HEK293 (cell line): ENCODE measurements around the gene CDYL2.

Experiments used
- CTCF ChIA-PET: fragments of 350-600 bp; formaldehyde crosslinking; extraction: SDS; loops from one replicate; lab custom pipeline; 2021; ENCODE audit warnings: antibody characterized with exemption; lab: Yijun Ruan, JAX
- POLR2A ChIA-PET: fragments of 300-600 bp; formaldehyde crosslinking; extraction: SDS; loops from one replicate; lab custom pipeline; 2020; ENCODE audit warnings: antibody characterized with exemption, inconsistent platforms; lab: Yijun Ruan, JAX
- H3K27ac ChIP-seq: fragments of 200-500 bp; sonication (Bioruptor generic); 2 replicates; pipeline ENCODE4 v1.5.1; 2014; ENCODE audit warnings: low read depth, low read length, control low read depth, inconsistent platforms; ENCODE audit errors: extremely low read depth
- H3K36me3 ChIP-seq, 2 experiments: fragments of 200-500 bp in 1 of 2; sonication (Bioruptor generic) in 1 of 2; 1 replicate in 1 of 2; 2 replicates in 1 of 2; pipeline ENCODE4 v1.5.1; 2014 to 2017; ENCODE audit warnings: inconsistent platforms in 2 of 2, low read length in 2 of 2; ENCODE audit not compliant: control insufficient read depth in 2 of 2, insufficient read depth in 1 of 2
- H3K4me1 ChIP-seq: fragments of 200-500 bp; sonication (Bioruptor generic); 2 replicates; pipeline ENCODE4 v1.5.1; 2014; ENCODE audit warnings: mild to moderate bottlenecking, low read length, inconsistent platforms; ENCODE audit not compliant: control insufficient read depth, insufficient read depth
- H3K4me3 ChIP-seq: 2 replicates; pipeline ENCODE4 v1.5.1; 2011; ENCODE audit warnings: low read depth, mild to moderate bottlenecking, control low read depth, low read length, moderate library complexity
- H3K9me3 ChIP-seq: fragments of 200-500 bp; sonication (Bioruptor generic); 2 replicates; pipeline ENCODE4 v1.5.1; 2014; ENCODE audit warnings: low read depth, low read length, inconsistent platforms; ENCODE audit not compliant: control insufficient read depth, insufficient read depth
- BCL11A ChIP-seq: fragments of 450-650 bp; formaldehyde crosslinking; IDR thresholded peaks from 2 replicates; pipeline ENCODE4 v1.5.1; 2016; ENCODE audit warnings: low read depth, missing biosample characterization, missing genetic modification characterization
- INSM2 ChIP-seq: fragments of 450-650 bp; formaldehyde crosslinking; IDR thresholded peaks from 2 replicates; pipeline ENCODE4 v1.5.1; 2016; ENCODE audit warnings: missing biosample characterization, missing genetic modification characterization
- PRDM10 ChIP-seq: fragments of 450-650 bp; formaldehyde crosslinking; IDR thresholded peaks from 2 replicates; pipeline ENCODE4 v1.5.1; 2016; ENCODE audit warnings: missing biosample characterization, missing genetic modification characterization
- PRDM4 ChIP-seq: fragments of 450-650 bp; formaldehyde crosslinking; IDR thresholded peaks from 2 replicates; pipeline ENCODE4 v1.5.1; 2017; ENCODE audit warnings: missing biosample characterization, missing genetic modification characterization
- SCRT2 ChIP-seq: fragments of 450-650 bp; formaldehyde crosslinking; IDR thresholded peaks from 2 replicates; pipeline ENCODE4 v1.5.1; 2016; ENCODE audit warnings: missing biosample characterization, missing genetic modification characterization
- YY1 ChIP-seq: fragments of 450-650 bp; formaldehyde crosslinking; IDR thresholded peaks from 2 replicates; pipeline ENCODE4 v1.5.1; 2018; ENCODE audit warnings: missing biosample characterization, missing genetic modification characterization
- ZBTB48 ChIP-seq: fragments of 450-650 bp; formaldehyde crosslinking; IDR thresholded peaks from 2 replicates; pipeline ENCODE4 v1.5.1; 2016; ENCODE audit warnings: missing biosample characterization, missing genetic modification characterization
- ZFP41 ChIP-seq: fragments of 450-650 bp; formaldehyde crosslinking; IDR thresholded peaks from 2 replicates; pipeline ENCODE4 v1.5.1; 2016; ENCODE audit warnings: missing biosample characterization, missing genetic modification characterization, borderline replicate concordance
- ZNF18 ChIP-seq: fragments of 450-650 bp; formaldehyde crosslinking; IDR thresholded peaks from 2 replicates; pipeline ENCODE4 v1.5.1; 2016; ENCODE audit warnings: missing biosample characterization, missing genetic modification characterization
- ZNF2 ChIP-seq: fragments of 450-650 bp; formaldehyde crosslinking; IDR thresholded peaks from 2 replicates; pipeline ENCODE4 v1.5.1; 2016; ENCODE audit warnings: missing biosample characterization, missing genetic modification characterization
- ZNF24 ChIP-seq: fragments of 450-650 bp; formaldehyde crosslinking; IDR thresholded peaks from 2 replicates; pipeline ENCODE4 v1.5.1; 2016; ENCODE audit warnings: missing biosample characterization, missing genetic modification characterization
- ZNF37A ChIP-seq: fragments of 450-650 bp; IDR thresholded peaks from 2 replicates; pipeline ENCODE4 v1.5.1; 2018; ENCODE audit warnings: missing biosample characterization, missing genetic modification characterization
- ZNF416 ChIP-seq: fragments of 450-650 bp; formaldehyde crosslinking; IDR thresholded peaks from 2 replicates; pipeline ENCODE4 v1.5.1; 2016; ENCODE audit warnings: missing biosample characterization, missing genetic modification characterization
- ZNF423 ChIP-seq: fragments of 450-650 bp; formaldehyde crosslinking; IDR thresholded peaks from 2 replicates; pipeline ENCODE4 v1.5.1; 2016; ENCODE audit warnings: missing biosample characterization, missing genetic modification characterization
- ZNF514 ChIP-seq: fragments of 450-650 bp; formaldehyde crosslinking; IDR thresholded peaks from 2 replicates; pipeline ENCODE4 v1.5.1; 2016; ENCODE audit warnings: missing biosample characterization, missing genetic modification characterization
- ZNF830 ChIP-seq: fragments of 450-650 bp; IDR thresholded peaks from 2 replicates; pipeline ENCODE4 v1.5.0; 2018; ENCODE audit warnings: missing biosample characterization, missing genetic modification characterization, low read depth, mild to moderate bottlenecking, moderate library complexity
- ZSCAN18 ChIP-seq: fragments of 450-650 bp; formaldehyde crosslinking; IDR thresholded peaks from 2 replicates; pipeline ENCODE4 v1.5.1; 2016; ENCODE audit warnings: missing biosample characterization, missing genetic modification characterization

Gene CDYL2

GRCh38 chr16:80703131-80704071 is 101.0 kb downstream of the CDYL2 start:
- peaks cover 4% of the 10 kb centered on the region; the same call in 1 of the 2 replicates for H3K4me1 ChIP-seq
- no peak for TF ChIP-seq BCL11A
- no peak for TF ChIP-seq YY1
- TF ChIP-seq ZNF37A (tag by site-specific recombination): no peak
- TF ChIP-seq ZNF423 (tag by site-specific recombination): no peak
- no peak for TF ChIP-seq ZNF830 (tag by site-specific recombination)
- TF ChIP-seq ZNF514 (tag by site-specific recombination): no peak
- no peak for TF ChIP-seq INSM2
- TF ChIP-seq ZSCAN18: no peak
- TF ChIP-seq SCRT2 (tag by site-specific recombination): no peak
- no peak for TF ChIP-seq PRDM4 (tag by site-specific recombination)
- TF ChIP-seq ZNF2 (tag by site-specific recombination): no peak
- no peak for TF ChIP-seq ZNF18 (tag by site-specific recombination)
- no peak for TF ChIP-seq ZBTB48 (tag by site-specific recombination)
- no peak for TF ChIP-seq ZFP41 (tag by site-specific recombination)
- no peak for TF ChIP-seq ZNF416
- no peak for TF ChIP-seq ZNF24 (tag by site-specific recombination)
- TF ChIP-seq PRDM10 (tag by site-specific recombination): no peak
- TF ChIP-seq, all 188 proteins: peak for 0
- Histone ChIP-seq H3K9me3 (no peaks in the 10 kb centered on the region), H3K4me3 (no peak overlapping the region), H3K27ac (no peak overlapping the region), H3K36me3 (no peaks in the 10 kb centered on the region)
- CTCF ChIA-PET: interaction anchor here (1.0 kb wide), 1 partner anchor 15 kb away, joined by 4 read pairs; no protein-coding TSS in a partner anchor
- POLR2A ChIA-PET: no interaction called here
